A549 (cell line): ENCODE measurements around the gene BCL7B. TPM values are rescaled to one million over a fixed set of nuclear protein-coding genes. Genes with fewer than 3 reads are reported as not detected.

Experiments used
- ATAC-seq, 2 experiments: fragments of 200-7000 bp in 1 of 2; fragments of >200 bp in 1 of 2; cut with Nextera tagmentation in 1 of 2; cut with Tn5 transposase in 1 of 2; 3 replicates each; pipeline versions ENCODE4 v1.8.0 to v1.9.1; 2018 to 2020; ENCODE audit warnings: mild to moderate bottlenecking in 1 of 2, moderate library complexity in 1 of 2
- CTCF ChIA-PET: fragments of 300-600 bp; sonication (Branson Sonifier 250); formaldehyde crosslinking; extraction: SDS; loops from one replicate; lab custom pipeline; 2021; ENCODE audit warnings: antibody characterized with exemption, inconsistent platforms; lab: Yijun Ruan, JAX
- POLR2A ChIA-PET: fragments of 350-600 bp; formaldehyde crosslinking; extraction: SDS; loops from one replicate; lab custom pipeline; 2021; ENCODE audit warnings: antibody characterized with exemption, inconsistent platforms; lab: Yijun Ruan, JAX
- DNase-seq, 2 experiments: peaks; one replicate each; pipeline versions ENCODE4 v3.0.0 to v3.0.0-alpha.2; 2011 to 2016; ENCODE audit warnings: low read depth in 1 of 2, low spot score in 1 of 2
- FAIRE-seq: peaks from 2 replicates; lab custom pipeline; 2011; peaks lifted over from hg19 to GRCh38; lab: Jason Lieb, UNC
- H3K27ac ChIP-seq, 2 experiments: fragments of >200 bp; sonication (Bioruptor Twin); formaldehyde crosslinking; 3 replicates each; pipeline ENCODE4 v1.5.1; 2016 to 2017
- H3K4me1 ChIP-seq: fragments of >200 bp; sonication (Bioruptor Twin); formaldehyde crosslinking; 3 replicates; pipeline ENCODE4 v1.6.1; 2016
- H3K4me2 ChIP-seq: fragments of >200 bp; sonication (Bioruptor Twin); formaldehyde crosslinking; 3 replicates; pipeline ENCODE4 v1.6.1; 2016
- H3K4me3 ChIP-seq: fragments of >200 bp; sonication (Bioruptor Twin); formaldehyde crosslinking; 3 replicates; pipeline ENCODE4 v1.5.1; 2016
- H3K9me3 ChIP-seq: fragments of >200 bp; sonication (Bioruptor Twin); formaldehyde crosslinking; 3 replicates; pipeline ENCODE4 v1.6.1; 2016
- CEBPB ChIP-seq, 2 experiments: fragments of >200 bp in 1 of 2; sonication (Bioruptor Twin) in 1 of 2; formaldehyde crosslinking in 1 of 2; IDR thresholded peaks; 2 replicates each; pipeline ENCODE4 v1.6.1; 2012 to 2016
- CHD2 ChIP-seq: fragments of 150-350 bp; IDR thresholded peaks from 2 replicates; pipeline ENCODE4 v1.6.1; 2014; ENCODE audit warnings: low read length; ENCODE audit not compliant: partially characterized antibody
- E2F6 ChIP-seq: IDR thresholded peaks from 2 replicates; pipeline ENCODE4 v1.6.1; 2012; ENCODE audit warnings: low read depth, borderline replicate concordance
- EP300 ChIP-seq, 2 experiments: fragments of >200 bp; sonication (Bioruptor Twin); formaldehyde crosslinking; IDR thresholded peaks; 2 replicates in 1 of 2; 3 replicates in 1 of 2; pipeline ENCODE4 v1.6.1; 2016 to 2017
- ESRRA ChIP-seq: fragments of 150-350 bp; IDR thresholded peaks from 2 replicates; pipeline ENCODE4 v1.6.1; 2014; ENCODE audit warnings: mild to moderate bottlenecking, low read length, borderline replicate concordance
- FOSL2 ChIP-seq, 2 experiments: fragments of 450-650 bp in 1 of 2; fragments of >200 bp in 1 of 2; sonication (Bioruptor Twin) in 1 of 2; formaldehyde crosslinking; IDR thresholded peaks; 2 replicates each; pipeline versions ENCODE4 v1.5.0 to v1.6.1; 2016 to 2020; ENCODE audit warnings: mild to moderate bottlenecking in 1 of 2, moderate library complexity in 1 of 2
- GATA3 ChIP-seq: IDR thresholded peaks from 2 replicates; pipeline ENCODE4 v1.6.1; 2012; ENCODE audit warnings: borderline replicate concordance
- HDAC2 ChIP-seq: fragments of 200-600 bp; sonication (generic); IDR thresholded peaks from 2 replicates; pipeline ENCODE4 v1.6.1; 2016
- HEYL ChIP-seq: fragments of 250-450 bp; sonication (Bioruptor Pico); IDR thresholded peaks from 2 replicates; pipeline ENCODE4 v1.8.0; 2021; ENCODE audit warnings: mild to moderate bottlenecking, moderate library complexity
- JUN ChIP-seq, 2 experiments: fragments of >200 bp; sonication (Bioruptor Twin); formaldehyde crosslinking; IDR thresholded peaks; 2 replicates in 1 of 2; 3 replicates in 1 of 2; pipeline ENCODE4 v1.6.1; 2016 to 2017
- KDM1A ChIP-seq: fragments of 200-600 bp; sonication (generic); IDR thresholded peaks from 2 replicates; pipeline ENCODE4 v1.6.1; 2016; ENCODE audit warnings: low read depth, mild to moderate bottlenecking
- MYC ChIP-seq: IDR thresholded peaks from 2 replicates; pipeline ENCODE4 v1.6.1; 2012; ENCODE audit warnings: mild to moderate bottlenecking, inconsistent platforms, low read length, improper control_type of control experiment, borderline replicate concordance
- NPAS2 ChIP-seq: fragments of 250-450 bp; sonication (Bioruptor Pico); IDR thresholded peaks from 2 replicates; pipeline ENCODE4 v1.8.0; 2022; ENCODE audit warnings: mild to moderate bottlenecking, moderate library complexity, borderline replicate concordance
- PHF8 ChIP-seq: fragments of 200-600 bp; sonication (generic); IDR thresholded peaks from 2 replicates; pipeline ENCODE4 v1.6.1; 2016; ENCODE audit warnings: low read depth, mild to moderate bottlenecking, antibody characterized with exemption, moderate library complexity, borderline replicate concordance
- POLR2A ChIP-seq: IDR thresholded peaks from 2 replicates; pipeline ENCODE4 v1.6.1; 2012; ENCODE audit warnings: mild to moderate bottlenecking, low read length
- REST ChIP-seq: fragments of 200-600 bp; sonication (generic); IDR thresholded peaks from 2 replicates; pipeline ENCODE4 v1.6.1; 2016; ENCODE audit warnings: antibody characterized with exemption, mild to moderate bottlenecking, moderate library complexity
- RNF2 ChIP-seq: fragments of 200-600 bp; sonication (generic); IDR thresholded peaks from 2 replicates; pipeline ENCODE4 v1.6.1; 2016; ENCODE audit warnings: low read depth, mild to moderate bottlenecking, antibody characterized with exemption, moderate library complexity, borderline replicate concordance
- SMC3 ChIP-seq: fragments of >200 bp; sonication (Bioruptor Twin); formaldehyde crosslinking; IDR thresholded peaks from 3 replicates; pipeline ENCODE4 v1.6.1; 2018; ENCODE audit warnings: inconsistent platforms
- TP53 ChIP-seq: fragments of 250-450 bp; sonication (Bioruptor Pico); IDR thresholded peaks from 2 replicates; pipeline ENCODE4 v1.5.0; 2021; ENCODE audit warnings: mild to moderate bottlenecking, moderate library complexity
- USF2 ChIP-seq: fragments of 450-650 bp; IDR thresholded peaks from 2 replicates; pipeline ENCODE4 v1.6.1; 2014; ENCODE audit warnings: antibody characterized with exemption
- ZFP36 ChIP-seq: fragments of 450-650 bp; IDR thresholded peaks from 2 replicates; pipeline ENCODE4 v1.6.1; 2014; ENCODE audit warnings: borderline replicate concordance; ENCODE audit not compliant: partially characterized antibody
- ZNF302 ChIP-seq: fragments of 250-450 bp; sonication (Bioruptor Pico); IDR thresholded peaks from 2 replicates; pipeline ENCODE4 v1.9.0; 2021; ENCODE audit warnings: inconsistent platforms, mild to moderate bottlenecking, moderate library complexity
- WGBS: methylation state at CpG from one replicate; pipeline ENCODE4 v1.1.6; 2017; ENCODE audit errors: missing lambda C conversion rate; 5-methylcytosine and 5-hydroxymethylcytosine counted together
- polyA plus RNA-seq, 4 experiments: library from polyadenylated mRNA; depleted of rRNA in 3 of 4; stranded (reverse); fragments of >200 nt; fragmentation: RNase III in 1 of 4; extraction: RNeasy Plus Mini Kit Qiagen cat#74134 plus additional on column Dnase treatment in 1 of 4; gene quantifications; 2 replicates in 3 of 4; 3 replicates in 1 of 4; pipeline ENCODE4 v1.2.3, GENCODE V29; 2011 to 2017
- TF ChIP-seq, protein P1 (sequence below): fragments of 250-450 bp; sonication (Bioruptor Pico); IDR thresholded peaks from 2 replicates; pipeline ENCODE4 v1.5.0; 2020; ENCODE audit warnings: low read depth, mild to moderate bottlenecking, moderate library complexity
- TF ChIP-seq, protein P2 (sequence below): IDR thresholded peaks from 2 replicates; pipeline ENCODE4 v1.6.1; 2012
- TF ChIP-seq, protein P3 (sequence below): fragments of >200 bp; sonication (Bioruptor Twin); formaldehyde crosslinking; IDR thresholded peaks from 3 replicates; pipeline ENCODE4 v1.6.1; 2016
- TF ChIP-seq, protein P4 (sequence below): IDR thresholded peaks from 2 replicates; pipeline ENCODE4 v1.6.1; 2012

Gene BCL7B
- polyA plus RNA-seq, 2 of the 4 experiments (the other 2 are of a cell fraction) = 52.3 to 62.5 TPM

DNA sequence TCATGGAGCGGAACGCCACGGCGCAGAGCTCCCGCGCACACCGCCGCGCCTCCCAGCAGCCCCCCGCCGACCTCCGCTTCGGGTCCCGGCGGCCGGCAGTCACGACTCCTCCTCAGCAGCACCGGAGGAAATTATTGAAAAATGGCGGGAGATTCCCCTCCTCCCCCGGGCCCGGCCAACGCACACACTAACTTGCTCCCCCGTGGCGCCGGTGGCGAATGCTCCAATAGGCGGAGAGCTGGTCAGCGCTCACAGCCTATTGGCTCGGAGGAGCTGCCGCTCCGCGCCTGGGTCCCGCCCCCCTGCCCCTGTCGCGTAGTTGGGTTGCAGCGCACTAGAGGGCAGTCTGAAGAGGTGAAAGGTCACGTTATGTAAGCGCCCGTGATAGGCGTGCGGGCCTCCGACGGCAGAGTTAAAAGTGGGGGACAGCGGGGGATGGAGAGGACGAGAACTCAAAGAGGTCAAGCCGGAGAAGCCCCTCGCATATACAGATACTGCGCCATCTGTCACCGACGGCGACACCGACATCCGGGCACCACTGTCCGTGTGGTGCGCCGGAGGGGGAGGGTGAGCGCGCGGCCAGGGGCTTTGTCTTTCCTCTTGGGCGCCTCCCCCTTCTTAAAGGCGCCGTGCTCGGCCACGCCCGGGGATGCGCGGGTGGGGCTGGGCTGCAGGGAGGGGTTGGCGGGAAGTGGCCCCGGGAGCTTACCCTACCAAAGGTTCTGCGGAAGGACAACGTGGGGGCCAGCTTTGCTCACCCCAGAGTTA, 35.2 kb downstream of the BCL7B start, which contains the start of gene BAZ1B:
BAZ1B (minus strand) TSS at position 189 of the 768 bp plus-strand sequence. CDS start 360 bp downstream, outside the sequence.
- ChIA-PET CTCF (interaction anchor here (0.6 to 2.6 kb wide), 5 partner anchors 18 to 212 kb away, joined by 3 to 7 read pairs (median 4); no protein-coding TSS in a partner anchor), POLR2A (interaction anchor here (0.6 to 2.5 kb wide), 9 partner anchors 10 to 182 kb away, joined by 3 to 16 read pairs (median 6); partner anchors contain the start of genes BCL7B and TBL2)
- 2% methylated on average over 26 of the region's 71 CpGs for WGBS
- FAIRE-seq (no peak), ATAC-seq (peak; percentile 95 to 97), DNase-seq (peak; percentile 98 to 99)
- peaks cover 25% of the 10 kb centered on the region for H3K4me1 ChIP-seq
- peak within 1 kb of the TSS; percentile 87 to 97 for H3K27ac ChIP-seq
- TF ChIP-seq JUN (IDR thresholded peaks at IDR 0.05) = peak; percentile 16 to 83; a peak in 4 of 5 replicates
- peak; percentile 31; the same call in 1 of the 2 replicates for TF ChIP-seq USF2
- TF ChIP-seq CHD2 = peak; percentile 66
- TF ChIP-seq ESRRA = 0 out of 2 replicates have a peak, but pooled peaks have one; percentile 4
- TF ChIP-seq, protein P1, sequence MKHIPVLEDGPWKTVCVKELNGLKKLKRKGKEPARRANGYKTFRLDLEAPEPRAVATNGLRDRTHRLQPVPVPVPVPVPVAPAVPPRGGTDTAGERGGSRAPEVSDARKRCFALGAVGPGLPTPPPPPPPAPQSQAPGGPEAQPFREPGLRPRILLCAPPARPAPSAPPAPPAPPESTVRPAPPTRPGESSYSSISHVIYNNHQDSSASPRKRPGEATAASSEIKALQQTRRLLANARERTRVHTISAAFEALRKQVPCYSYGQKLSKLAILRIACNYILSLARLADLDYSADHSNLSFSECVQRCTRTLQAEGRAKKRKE (CRISPR knock-in tag) = peak; percentile 13; the same call in 1 of the 2 replicates
- no peak for TF ChIP-seq ZNF302
- TF ChIP-seq, protein P2, sequence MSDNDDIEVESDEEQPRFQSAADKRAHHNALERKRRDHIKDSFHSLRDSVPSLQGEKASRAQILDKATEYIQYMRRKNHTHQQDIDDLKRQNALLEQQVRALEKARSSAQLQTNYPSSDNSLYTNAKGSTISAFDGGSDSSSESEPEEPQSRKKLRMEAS = peak; percentile 90
- no peak for TF ChIP-seq ZFP36
- no peak for TF ChIP-seq FOSL2 (IDR thresholded peaks at IDR 0.05)
- TF ChIP-seq FOSL2 (CRISPR knock-in tag; IDR thresholded peaks at IDR 0.05) = no peak
- peak; percentile 38 for TF ChIP-seq POLR2A
- TF ChIP-seq HEYL = no peak
- TF ChIP-seq, protein P3, sequence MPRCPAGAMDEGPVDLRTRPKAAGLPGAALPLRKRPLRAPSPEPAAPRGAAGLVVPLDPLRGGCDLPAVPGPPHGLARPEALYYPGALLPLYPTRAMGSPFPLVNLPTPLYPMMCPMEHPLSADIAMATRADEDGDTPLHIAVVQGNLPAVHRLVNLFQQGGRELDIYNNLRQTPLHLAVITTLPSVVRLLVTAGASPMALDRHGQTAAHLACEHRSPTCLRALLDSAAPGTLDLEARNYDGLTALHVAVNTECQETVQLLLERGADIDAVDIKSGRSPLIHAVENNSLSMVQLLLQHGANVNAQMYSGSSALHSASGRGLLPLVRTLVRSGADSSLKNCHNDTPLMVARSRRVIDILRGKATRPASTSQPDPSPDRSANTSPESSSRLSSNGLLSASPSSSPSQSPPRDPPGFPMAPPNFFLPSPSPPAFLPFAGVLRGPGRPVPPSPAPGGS = peak; percentile 63; the same call in 2 of the 3 replicates
- TF ChIP-seq, protein P4, sequence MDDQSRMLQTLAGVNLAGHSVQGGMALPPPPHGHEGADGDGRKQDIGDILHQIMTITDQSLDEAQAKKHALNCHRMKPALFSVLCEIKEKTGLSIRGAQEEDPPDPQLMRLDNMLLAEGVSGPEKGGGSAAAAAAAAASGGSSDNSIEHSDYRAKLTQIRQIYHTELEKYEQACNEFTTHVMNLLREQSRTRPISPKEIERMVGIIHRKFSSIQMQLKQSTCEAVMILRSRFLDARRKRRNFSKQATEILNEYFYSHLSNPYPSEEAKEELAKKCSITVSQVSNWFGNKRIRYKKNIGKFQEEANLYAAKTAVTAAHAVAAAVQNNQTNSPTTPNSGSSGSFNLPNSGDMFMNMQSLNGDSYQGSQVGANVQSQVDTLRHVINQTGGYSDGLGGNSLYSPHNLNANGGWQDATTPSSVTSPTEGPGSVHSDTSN = peak; percentile 97
- peak in 1 of 2 experiments; percentile 25; a peak in 1 of 4 replicates for TF ChIP-seq CEBPB (IDR thresholded peaks at IDR 0.05)
- TF ChIP-seq E2F6 = peak; percentile 75
- TF ChIP-seq MYC = peak; percentile 67; the same call in 1 of the 2 replicates
- TF ChIP-seq, all 56 proteins: peak for 12
- Histone ChIP-seq H3K4me2 (peak within 1 kb of the TSS; percentile 94), H3K4me3 (peak within 1 kb of the TSS; percentile 77), H3K9me3 (no peaks in the 10 kb centered on the region)

GRCh38 chr7:73521636-73522104, 35.8 kb downstream of the BCL7B start:
- peak overlapping the region; percentile 77 for H3K4me3 ChIP-seq
- H3K9me3 ChIP-seq = no peaks in the 10 kb centered on the region
- FAIRE-seq (no peak), ATAC-seq (peak; percentile 72 to 79), DNase-seq (peak in 1 of 2 experiments; percentile 64)
- ChIA-PET POLR2A (interaction anchor here (1.0 to 2.5 kb wide), 7 partner anchors 10 to 183 kb away, joined by 3 to 16 read pairs (median 6); partner anchors contain the start of genes BCL7B and TBL2), CTCF (interaction anchor here (0.6 to 2.6 kb wide), 4 partner anchors 17 to 213 kb away, joined by 3 to 7 read pairs (median 4); no protein-coding TSS in a partner anchor)
- H3K4me2 ChIP-seq = peak overlapping the region; percentile 94
- WGBS = 0% methylated on average over 1 of the region's 62 CpGs
- H3K27ac ChIP-seq = peak overlapping the region; percentile 87 to 97
- H3K4me1 ChIP-seq = peaks cover 25% of the 10 kb centered on the region
- TF ChIP-seq NPAS2 (CRISPR knock-in tag) (no peak), RNF2 (no peak), KDM1A (no peak), HDAC2 (no peak), POLR2A (peak; percentile 37; the same call in 1 of the 2 replicates), PHF8 (peak; percentile 65), REST (peak; percentile 44; the same call in 1 of the 2 replicates), TP53 (CRISPR knock-in tag) (0 out of 2 replicates have a peak, but pooled peaks have one; percentile 40), EP300 (IDR thresholded peaks at IDR 0.05) (no peak), GATA3 (peak; percentile 7; the same call in 1 of the 2 replicates), CHD2 (peak; percentile 67), SMC3 (no peak)
